ENCODE results near the gene ADARB1.
A peak's percentile ranks its signal among the peaks of the same experiment; 100 is the strongest.

The ADARB1 gene

GRCh38 chr21:45160198-45160597, 85.8 kb downstream of the ADARB1 start:
- no peak overlapping the region for H3K4me3 ChIP-seq
- no peak for DNase-seq (ENCODE audit: low spot score)
- no peak overlapping the region for H3K27ac ChIP-seq
- TF ChIP-seq, protein P1, sequence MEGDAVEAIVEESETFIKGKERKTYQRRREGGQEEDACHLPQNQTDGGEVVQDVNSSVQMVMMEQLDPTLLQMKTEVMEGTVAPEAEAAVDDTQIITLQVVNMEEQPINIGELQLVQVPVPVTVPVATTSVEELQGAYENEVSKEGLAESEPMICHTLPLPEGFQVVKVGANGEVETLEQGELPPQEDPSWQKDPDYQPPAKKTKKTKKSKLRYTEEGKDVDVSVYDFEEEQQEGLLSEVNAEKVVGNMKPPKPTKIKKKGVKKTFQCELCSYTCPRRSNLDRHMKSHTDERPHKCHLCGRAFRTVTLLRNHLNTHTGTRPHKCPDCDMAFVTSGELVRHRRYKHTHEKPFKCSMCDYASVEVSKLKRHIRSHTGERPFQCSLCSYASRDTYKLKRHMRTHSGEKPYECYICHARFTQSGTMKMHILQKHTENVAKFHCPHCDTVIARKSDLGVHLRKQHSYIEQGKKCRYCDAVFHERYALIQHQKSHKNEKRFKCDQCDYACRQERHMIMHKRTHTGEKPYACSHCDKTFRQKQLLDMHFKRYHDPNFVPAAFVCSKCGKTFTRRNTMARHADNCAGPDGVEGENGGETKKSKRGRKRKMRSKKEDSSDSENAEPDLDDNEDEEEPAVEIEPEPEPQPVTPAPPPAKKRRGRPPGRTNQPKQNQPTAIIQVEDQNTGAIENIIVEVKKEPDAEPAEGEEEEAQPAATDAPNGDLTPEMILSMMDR (IDR thresholded peaks at IDR 0.05) = no peak

DNA sequence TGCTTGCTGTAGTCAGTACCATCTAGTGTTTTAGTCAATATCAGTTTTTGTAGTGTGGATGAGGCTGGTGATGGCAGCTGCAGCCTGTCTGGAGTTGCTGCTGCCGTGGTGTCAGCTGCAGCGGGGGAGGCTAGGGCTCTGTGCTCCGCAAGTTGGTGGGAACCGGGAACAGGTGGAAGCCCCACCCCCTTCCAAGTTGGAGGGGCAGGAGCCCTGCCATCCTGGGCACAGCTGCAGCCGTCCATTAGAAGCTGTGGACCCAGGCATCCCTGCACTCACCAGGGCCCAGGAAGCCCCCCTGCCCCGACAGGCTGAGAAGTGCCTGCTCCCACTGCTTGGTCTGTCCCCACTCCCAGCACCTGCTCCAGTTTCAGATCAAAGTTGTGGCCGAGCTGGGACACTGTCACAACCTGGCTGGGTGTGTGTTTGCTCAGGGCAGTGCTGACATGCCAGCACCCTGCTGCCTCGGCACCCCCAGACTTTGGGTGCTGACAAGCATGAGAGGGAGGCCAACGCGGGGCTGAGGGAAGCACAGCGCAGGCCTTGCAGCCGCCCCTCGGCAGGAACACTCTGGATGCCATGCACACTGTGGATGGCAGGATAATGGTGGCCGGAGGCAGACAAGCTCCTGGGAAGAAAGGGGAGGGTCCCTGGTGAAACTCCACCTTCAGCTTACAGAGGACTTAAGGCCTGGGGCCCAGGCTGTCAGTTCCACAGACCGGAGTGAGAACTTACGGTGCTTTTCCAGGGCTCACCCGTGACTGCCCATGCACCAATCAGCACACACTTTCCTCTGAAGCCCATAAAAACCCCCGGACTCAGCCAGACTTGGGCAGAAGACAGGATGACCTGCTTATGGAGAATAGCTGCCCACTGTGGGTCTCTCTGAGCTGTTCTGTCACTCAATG, 86.9 kb downstream of the ADARB1 start:
- TF ChIP-seq, protein P1 (IDR thresholded peaks at IDR 0.05) = no peak
- peak; percentile 33 for DNase-seq (ENCODE audit: low spot score)
- Histone ChIP-seq H3K4me3 (no peak overlapping the region), H3K27ac (no peak overlapping the region)

DNA sequence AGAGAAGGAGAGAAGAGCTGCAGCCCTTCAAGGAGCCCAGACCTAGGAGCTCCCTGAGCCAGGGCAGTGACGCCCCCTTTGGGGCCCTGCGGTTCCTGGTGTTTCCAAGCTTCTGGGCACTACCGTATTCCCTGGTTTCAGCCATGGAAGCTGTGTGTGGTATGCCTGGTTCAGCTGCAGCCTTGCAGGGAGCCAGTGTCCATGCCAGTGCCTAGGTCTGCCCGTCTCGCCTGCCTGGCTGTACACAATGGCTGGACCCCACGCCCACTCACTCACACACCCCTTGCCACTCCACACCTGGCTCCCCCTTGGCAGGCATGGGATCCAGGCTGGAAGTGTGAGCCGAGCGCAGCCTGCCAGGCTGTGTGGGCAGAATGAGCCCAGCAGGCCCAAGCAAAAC, 87.7 kb downstream of the ADARB1 start:
- TF ChIP-seq, protein P1 (IDR thresholded peaks at IDR 0.05) = no peak
- peak; percentile 43 for DNase-seq (ENCODE audit: low spot score)
- Histone ChIP-seq H3K4me3 (no peak overlapping the region), H3K27ac (no peak overlapping the region)

GRCh38 chr21:45162809-45163208, 88.4 kb downstream of the ADARB1 start:
- H3K4me3 ChIP-seq = no peak overlapping the region
- DNase-seq (ENCODE audit: low spot score) = peak; percentile 46
- peak overlapping the region in 1 of 2 donors; percentile 52 for H3K27ac ChIP-seq
- TF ChIP-seq, protein P1 (IDR thresholded peaks at IDR 0.05) = no peak

- TF ChIP-seq, protein P1 (IDR thresholded peaks at IDR 0.05) = no peak
- no peak overlapping the region for H3K4me3 ChIP-seq
- peak overlapping the region; percentile 19 to 52 for H3K27ac ChIP-seq
- DNase-seq (ENCODE audit: low spot score) = peak; percentile 70
These were observed 89.2 kb downstream of the ADARB1 start for GRCh38 chr21:45163413-45164123.

- Histone ChIP-seq H3K27ac (peak overlapping the region; percentile 19 to 52), H3K4me3 (no peak overlapping the region)
- TF ChIP-seq, protein P1 (IDR thresholded peaks at IDR 0.05) = no peak
- peak; percentile 74 for DNase-seq (ENCODE audit: low spot score)
These were observed 89.7 kb downstream of the ADARB1 start for GRCh38 chr21:45164124-45164511.
